ENCODE results near the gene CDH12. TPM values are rescaled to one million over a fixed set of nuclear protein-coding genes. Genes with fewer than 3 reads are reported as not detected.
"Not testable (repeated sequence)": the region's sequence is repeated elsewhere in the genome, so short reads cannot be mapped to it uniquely, and the experiment has no call there.

The CDH12 gene
- total RNA-seq, 1 experiment from 2014 or later: not detected

DNA sequence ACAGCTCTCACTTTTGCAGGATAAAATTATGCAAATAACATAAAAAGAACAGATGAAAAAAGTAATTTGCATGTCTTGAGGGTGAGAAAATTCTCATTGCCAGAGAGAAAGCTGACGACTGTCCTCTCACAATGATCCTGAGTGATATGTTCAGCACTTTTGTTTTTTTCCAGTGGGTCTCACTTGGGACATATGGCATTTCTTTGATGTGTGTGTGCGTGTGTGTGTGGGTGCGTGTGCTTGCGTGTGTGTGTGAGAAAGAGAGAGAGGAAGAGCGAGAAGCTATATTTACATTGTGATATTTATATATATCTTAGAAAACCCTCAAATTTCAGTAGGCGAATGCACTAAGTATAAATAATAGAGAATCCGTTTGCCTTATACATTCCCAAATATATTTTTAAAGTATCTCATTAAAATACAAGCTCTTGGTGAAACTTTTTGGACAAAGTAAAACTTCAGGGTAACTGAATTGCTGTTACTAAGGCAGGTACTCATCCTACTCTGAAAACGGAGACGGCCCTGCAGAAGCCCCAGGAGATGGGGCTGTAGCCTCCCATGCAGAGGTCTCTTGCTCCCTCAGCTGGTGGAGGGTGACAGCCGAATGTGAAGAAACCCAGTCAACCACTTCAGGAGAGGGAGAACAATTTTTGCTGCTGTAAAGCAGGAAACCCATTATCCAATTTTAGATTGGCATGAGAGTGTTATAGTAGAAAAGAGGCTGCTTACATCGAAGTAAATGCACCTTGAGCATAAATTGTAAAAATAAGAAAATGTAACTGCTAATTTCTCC is 639.2 kb downstream of the CDH12 start:
- not testable (repeated sequence) for DNase-seq (ENCODE audit: low read depth in 1 of 2, low spot score in 2 of 2); H3K27ac ChIP-seq; H3K4me3 ChIP-seq; H3K27me3 ChIP-seq (replicated peaks); H3K9me3 ChIP-seq (replicated peaks); H3K36me3 ChIP-seq; H3K4me1 ChIP-seq (replicated peaks)

DNA sequence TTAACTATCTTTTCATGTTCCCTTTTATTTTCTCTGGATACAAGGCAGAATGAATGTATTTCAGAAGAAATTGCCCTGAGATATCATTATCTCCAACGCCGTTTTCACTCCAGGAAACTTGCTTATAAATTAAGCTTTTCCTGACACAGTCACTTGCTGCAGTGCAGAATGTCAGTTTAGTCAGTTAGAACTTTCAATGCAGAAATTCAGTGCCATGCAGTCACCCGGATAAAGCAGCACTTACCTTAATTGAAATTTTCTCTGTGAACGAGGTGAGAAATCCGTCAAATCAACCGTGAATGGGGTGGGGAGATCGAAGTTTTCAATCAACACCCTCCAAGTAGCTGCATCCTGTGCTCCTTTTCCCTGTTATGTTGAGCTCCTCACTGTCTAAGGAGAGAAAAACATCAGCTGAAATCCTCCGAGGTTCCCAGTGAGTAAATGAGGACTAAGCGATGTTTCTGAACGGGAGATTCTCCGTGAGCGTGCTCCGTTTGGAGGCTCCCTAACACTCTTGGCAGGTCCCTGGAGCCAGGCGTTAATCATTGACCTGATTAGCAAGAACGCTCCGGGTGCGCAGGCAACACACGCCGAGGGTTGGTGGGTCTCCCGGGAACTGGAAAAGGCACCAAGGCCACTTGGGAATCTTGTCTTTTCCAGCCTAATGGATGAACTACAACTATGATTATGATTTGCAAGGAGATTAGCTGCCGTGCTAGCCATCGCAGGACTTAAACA is 640.7 kb downstream of the CDH12 start:
- DNase-seq (ENCODE audit: low read depth in 1 of 2, low spot score in 2 of 2): not testable (repeated sequence)

DNA sequence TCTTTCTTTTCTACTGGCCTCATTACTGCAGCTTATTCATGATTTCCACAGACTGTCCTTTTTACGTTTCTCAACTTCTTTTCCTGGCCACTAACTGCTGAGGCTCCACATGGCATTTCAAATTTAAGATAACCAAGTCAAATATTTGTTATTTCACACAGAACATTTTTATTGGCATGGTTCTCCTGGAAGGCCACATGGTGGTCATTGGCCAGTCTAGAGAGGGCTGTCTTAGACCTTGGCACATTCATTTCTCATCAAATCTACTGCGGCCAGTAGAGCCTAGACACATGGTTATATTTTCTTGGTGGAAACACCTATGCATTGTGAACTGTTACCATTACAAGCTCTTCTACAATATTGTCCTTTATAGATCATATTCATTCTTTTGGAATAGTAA is 644.7 kb downstream of the CDH12 start:
- not testable (repeated sequence) for H3K27ac ChIP-seq; H3K9me3 ChIP-seq (replicated peaks); H3K36me3 ChIP-seq; H3K4me3 ChIP-seq; H3K4me1 ChIP-seq (replicated peaks); DNase-seq (ENCODE audit: low read depth in 1 of 2, low spot score in 2 of 2); H3K27me3 ChIP-seq (replicated peaks)

More for the DNA sequence above, 640.7 kb downstream of the CDH12 start:
- not testable (repeated sequence) for H3K36me3 ChIP-seq; H3K27ac ChIP-seq; H3K9me3 ChIP-seq (replicated peaks); H3K27me3 ChIP-seq (replicated peaks); H3K4me1 ChIP-seq (replicated peaks); H3K4me3 ChIP-seq

DNA sequence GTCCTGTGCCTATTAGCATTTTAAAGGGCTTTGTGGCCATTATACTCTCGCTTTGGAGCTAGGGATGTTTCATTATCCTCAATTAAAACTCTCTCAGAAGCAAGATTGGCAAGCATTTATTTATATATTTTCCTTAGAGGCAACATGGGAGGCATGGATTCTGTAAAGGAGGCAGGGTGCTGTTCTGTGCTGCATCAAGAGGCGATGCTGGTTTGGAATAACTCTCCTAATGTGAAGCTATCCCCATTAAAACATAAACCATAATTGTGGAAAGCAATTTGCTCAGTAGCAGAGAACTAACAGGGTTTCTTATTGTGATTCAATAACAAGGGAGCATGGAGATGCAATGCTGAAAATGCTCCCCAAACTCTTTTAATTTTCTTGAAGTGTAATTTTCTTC is 664.5 kb downstream of the CDH12 start:
- not testable (repeated sequence) for H3K27ac ChIP-seq; H3K36me3 ChIP-seq; H3K4me3 ChIP-seq; H3K4me1 ChIP-seq (replicated peaks); H3K9me3 ChIP-seq (replicated peaks); DNase-seq (ENCODE audit: low read depth in 1 of 2, low spot score in 2 of 2); H3K27me3 ChIP-seq (replicated peaks)

DNA sequence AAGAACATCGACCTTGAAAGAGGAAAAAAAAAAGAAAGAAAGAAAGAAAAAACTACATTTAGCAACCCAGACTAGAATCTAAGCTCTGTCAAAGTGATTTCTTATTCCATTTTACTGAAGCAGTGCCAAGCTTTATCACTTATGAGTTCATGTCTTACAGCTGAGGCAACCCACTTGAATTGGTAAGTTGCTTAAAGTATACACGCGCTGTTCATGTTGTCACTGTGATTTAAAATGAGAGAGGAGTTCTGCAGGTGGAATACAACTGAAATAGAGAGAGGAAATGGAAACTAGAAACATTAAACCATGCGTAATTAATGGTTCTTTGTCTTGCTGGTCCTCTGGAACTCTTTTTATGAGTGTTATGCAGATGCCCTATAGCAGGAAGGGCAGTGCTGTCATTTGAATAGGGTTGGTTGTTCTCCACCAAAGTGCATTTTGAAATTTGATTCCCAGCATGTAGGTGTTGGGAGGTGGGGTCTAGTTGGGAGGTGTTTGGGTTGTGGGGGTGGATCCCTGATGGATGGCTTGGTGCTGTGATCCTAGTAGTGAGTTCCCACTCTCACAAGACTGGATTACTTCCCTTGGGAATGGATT is 665.4 kb downstream of the CDH12 start:
- H3K9me3 ChIP-seq (replicated peaks); H3K4me1 ChIP-seq (replicated peaks); H3K27me3 ChIP-seq (replicated peaks); H3K36me3 ChIP-seq; H3K4me3 ChIP-seq; H3K27ac ChIP-seq; DNase-seq (ENCODE audit: low read depth in 1 of 2, low spot score in 2 of 2): not testable (repeated sequence)

DNA sequence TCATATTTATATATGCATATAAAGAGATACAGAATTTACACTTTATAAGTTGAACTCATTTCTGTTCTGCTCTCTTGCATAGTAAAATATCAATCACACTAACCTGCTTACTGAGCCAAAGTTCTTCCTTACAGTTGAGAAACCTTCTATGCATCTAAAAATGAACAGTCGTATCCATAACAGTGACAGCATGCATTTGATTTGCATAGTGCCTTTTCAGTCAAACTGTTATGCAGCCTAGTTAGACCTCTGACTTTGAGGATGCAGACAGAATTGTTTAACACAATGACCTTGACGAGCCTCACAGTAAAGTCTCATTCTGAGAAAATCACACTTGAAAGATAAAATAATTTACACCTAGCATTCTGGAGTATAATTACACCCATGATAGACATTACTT is 683.9 kb downstream of the CDH12 start:
- H3K9me3 ChIP-seq (replicated peaks); DNase-seq (ENCODE audit: low read depth in 1 of 2, low spot score in 2 of 2); H3K4me1 ChIP-seq (replicated peaks); H3K27ac ChIP-seq; H3K36me3 ChIP-seq; H3K27me3 ChIP-seq (replicated peaks); H3K4me3 ChIP-seq: not testable (repeated sequence)

DNA sequence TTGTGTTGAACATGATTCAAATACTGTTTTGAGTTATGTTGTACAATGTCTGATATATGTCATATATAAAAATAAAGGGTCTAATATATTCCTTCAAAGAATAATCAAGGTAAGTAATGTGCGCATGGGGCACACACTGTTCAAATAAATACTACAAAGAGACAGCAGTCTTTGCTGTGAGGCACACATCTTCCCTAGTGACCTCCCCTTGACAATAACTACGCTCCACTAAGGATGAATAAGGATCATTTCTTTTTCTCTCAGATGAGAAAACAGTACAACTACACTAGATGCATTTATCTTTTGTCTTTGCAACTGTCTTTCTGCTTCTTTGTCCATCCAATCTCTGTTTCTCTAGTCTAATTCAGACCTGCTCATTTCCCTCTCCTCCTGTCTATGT is 684.4 kb downstream of the CDH12 start:
- not testable (repeated sequence) for H3K4me1 ChIP-seq (replicated peaks); H3K27ac ChIP-seq; H3K9me3 ChIP-seq (replicated peaks)

DNA sequence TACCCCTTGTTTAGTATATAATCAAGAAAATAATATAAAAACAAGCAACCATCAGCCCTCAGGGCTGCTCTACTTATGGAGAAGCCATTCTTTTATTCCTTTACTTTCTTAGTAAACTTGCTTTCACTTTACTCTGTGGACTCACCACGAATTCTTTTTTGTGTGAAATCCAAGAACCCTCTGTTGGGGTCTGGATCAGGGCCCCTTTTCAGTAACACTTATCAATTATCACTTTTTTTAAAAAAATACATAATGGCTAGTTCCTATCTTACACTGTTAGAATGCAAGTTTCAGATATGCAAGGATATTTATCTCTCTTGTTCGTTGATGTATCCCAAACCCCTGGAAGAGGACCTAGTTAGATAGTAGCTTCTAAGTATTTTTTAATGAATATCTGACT is 687.2 kb downstream of the CDH12 start:
- H3K4me1 ChIP-seq (replicated peaks); H3K27ac ChIP-seq; H3K9me3 ChIP-seq (replicated peaks); DNase-seq (ENCODE audit: low read depth in 1 of 2, low spot score in 2 of 2); H3K36me3 ChIP-seq; H3K27me3 ChIP-seq (replicated peaks); H3K4me3 ChIP-seq: not testable (repeated sequence)

More for the DNA sequence above, 684.4 kb downstream of the CDH12 start:
- not testable (repeated sequence) for H3K4me3 ChIP-seq; H3K27me3 ChIP-seq (replicated peaks); DNase-seq (ENCODE audit: low read depth in 1 of 2, low spot score in 2 of 2); H3K36me3 ChIP-seq

DNA sequence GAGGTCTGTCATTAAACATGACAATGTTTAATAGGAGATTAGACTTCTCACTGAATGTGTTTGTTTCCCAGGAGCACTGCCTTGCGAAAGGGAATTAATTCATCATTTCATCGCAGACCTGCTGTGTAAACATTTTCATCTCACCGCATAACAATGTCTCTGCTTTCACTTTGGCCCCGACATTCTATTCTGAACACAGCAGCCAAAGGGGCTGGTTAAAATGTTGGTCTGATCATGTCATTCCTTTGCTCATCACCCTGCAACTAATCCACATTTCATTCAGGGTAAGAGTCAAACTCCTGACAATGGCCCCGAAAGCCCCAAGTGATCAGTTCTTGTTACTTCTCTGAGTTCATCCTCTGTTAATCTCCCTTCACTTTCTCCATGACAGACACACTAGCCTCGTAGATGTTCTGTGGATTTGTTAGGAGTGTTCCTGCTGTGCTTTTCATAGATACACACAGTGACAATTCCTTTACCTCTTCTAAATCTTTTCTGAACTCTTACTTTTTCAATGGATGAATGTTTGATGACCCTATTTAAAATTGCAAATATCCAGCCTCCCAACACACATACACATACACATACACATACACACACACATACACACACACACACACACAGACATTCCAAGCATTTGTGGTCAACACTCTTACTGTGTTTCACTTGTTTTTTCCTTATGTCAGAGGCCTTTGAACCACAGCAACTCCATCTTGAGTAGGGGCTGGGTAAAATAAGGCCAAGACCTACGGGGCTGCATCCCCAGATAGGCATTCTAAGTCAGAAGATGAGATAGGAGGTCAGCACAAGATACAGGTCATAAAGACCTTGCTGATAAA is 688.0 kb downstream of the CDH12 start:
- H3K4me3 ChIP-seq; H3K27me3 ChIP-seq (replicated peaks): not testable (repeated sequence)

DNA sequence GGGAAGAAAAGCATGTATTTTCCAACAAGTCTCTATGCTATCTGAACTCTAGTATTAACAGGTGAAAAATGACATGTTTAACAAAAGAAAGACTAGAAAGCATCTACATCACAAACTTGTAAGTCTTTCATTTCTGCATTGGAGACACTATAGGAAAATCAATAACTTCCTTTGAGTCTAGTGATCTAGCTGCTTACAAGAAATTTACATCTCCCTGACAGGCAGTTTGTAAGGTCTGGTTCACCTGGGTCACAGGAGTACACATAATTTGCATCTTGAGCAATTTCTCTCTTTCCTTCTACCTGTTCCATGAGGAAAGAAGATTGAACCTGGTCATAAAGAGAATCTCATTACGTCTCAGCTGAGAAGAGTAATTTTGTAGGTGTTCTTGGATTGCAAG is 696.2 kb downstream of the CDH12 start:
- H3K4me3 ChIP-seq; H3K27me3 ChIP-seq (replicated peaks); H3K27ac ChIP-seq; H3K36me3 ChIP-seq; H3K9me3 ChIP-seq (replicated peaks); H3K4me1 ChIP-seq (replicated peaks); DNase-seq (ENCODE audit: low read depth in 1 of 2, low spot score in 2 of 2): not testable (repeated sequence)

More for the DNA sequence above, 688.0 kb downstream of the CDH12 start:
- H3K4me1 ChIP-seq (replicated peaks); H3K36me3 ChIP-seq; DNase-seq (ENCODE audit: low read depth in 1 of 2, low spot score in 2 of 2); H3K9me3 ChIP-seq (replicated peaks); H3K27ac ChIP-seq: not testable (repeated sequence)

DNA sequence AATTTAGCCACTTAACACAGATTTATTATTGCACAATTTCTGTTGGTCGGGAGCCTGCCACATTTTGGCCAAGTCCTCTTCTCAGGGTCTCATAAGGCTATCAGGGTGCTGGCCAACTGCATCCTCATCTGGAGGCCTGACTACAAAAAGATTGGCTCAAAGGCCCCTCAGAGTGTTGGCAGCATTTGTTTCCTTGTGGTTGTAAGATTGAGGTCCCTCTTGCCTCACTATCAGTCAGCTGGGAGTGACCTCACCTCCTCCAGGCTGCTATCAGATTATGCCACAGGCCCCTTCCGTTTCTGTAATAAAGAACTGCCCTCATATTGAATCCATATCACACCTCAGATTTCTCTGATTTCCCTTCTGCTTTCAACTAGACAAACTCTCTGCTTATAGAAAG is 698.4 kb downstream of the CDH12 start:
- not testable (repeated sequence) for DNase-seq (ENCODE audit: low read depth in 1 of 2, low spot score in 2 of 2); H3K36me3 ChIP-seq; H3K27me3 ChIP-seq (replicated peaks); H3K9me3 ChIP-seq (replicated peaks); H3K4me3 ChIP-seq; H3K27ac ChIP-seq; H3K4me1 ChIP-seq (replicated peaks)

DNA sequence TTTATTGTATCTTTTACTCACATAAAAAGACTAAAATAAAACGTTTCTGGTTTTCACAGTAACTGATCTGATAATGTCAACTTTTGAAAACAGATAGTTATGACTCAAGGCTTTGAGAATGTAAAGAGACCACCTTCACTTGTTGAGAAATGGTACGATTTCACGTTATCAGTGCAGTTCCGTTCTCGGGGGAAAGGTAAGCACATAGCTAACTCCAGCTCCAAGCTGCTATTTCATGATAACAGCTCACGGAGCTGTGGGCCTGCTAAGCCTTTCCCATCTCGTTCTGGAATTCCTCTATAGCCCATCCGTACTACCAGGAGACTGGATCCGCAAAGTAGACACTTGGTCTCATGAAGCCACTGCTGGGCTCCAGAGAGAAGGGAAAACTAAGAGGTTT is 701.3 kb downstream of the CDH12 start:
- not testable (repeated sequence) for H3K27me3 ChIP-seq (replicated peaks); H3K9me3 ChIP-seq (replicated peaks); H3K36me3 ChIP-seq; H3K27ac ChIP-seq; DNase-seq (ENCODE audit: low read depth in 1 of 2, low spot score in 2 of 2); H3K4me1 ChIP-seq (replicated peaks); H3K4me3 ChIP-seq

DNA sequence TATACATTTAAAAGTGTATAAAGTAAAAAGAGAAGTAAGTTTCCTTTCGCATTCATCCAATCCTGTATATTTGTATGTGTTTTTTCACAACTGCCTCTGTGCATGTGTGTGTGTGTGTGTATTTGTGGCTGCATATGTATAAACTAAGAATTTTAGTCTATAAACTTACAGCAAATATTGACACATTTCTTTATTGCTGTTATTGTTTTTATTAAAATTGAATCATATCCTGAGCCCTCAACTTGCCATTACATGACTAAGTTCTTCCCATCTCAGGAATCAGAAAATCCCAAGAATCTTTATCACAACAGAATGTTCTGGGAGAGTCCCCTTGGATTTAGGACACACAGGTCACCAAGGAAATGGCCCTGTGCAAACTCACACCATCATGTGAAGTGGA is 712.7 kb downstream of the CDH12 start:
- H3K27me3 ChIP-seq (replicated peaks); H3K4me1 ChIP-seq (replicated peaks); H3K9me3 ChIP-seq (replicated peaks); H3K4me3 ChIP-seq; DNase-seq (ENCODE audit: low read depth in 1 of 2, low spot score in 2 of 2); H3K27ac ChIP-seq; H3K36me3 ChIP-seq: not testable (repeated sequence)
